ENCODE data around the gene EPB41L3. TPM values are rescaled to one million over a fixed set of nuclear protein-coding genes. Genes with fewer than 3 reads are reported as not detected.
A peak's percentile ranks its signal among the peaks of the same experiment; 100 is the strongest.

The EPB41L3 gene
- total and polyA plus RNA-seq, 2 experiments from 2014 or later, result 20.8 to 22.2 TPM

GRCh38 chr18:5475267-5475666, 68.5 kb downstream of the EPB41L3 start:
- Histone ChIP-seq H3F3A (ENCODE audit: insufficient read depth) (no peaks in the 10 kb centered on the region), H2AFZ (no peak overlapping the region), H3K27me3 (replicated peaks; ENCODE audit: insufficient read depth) (no peaks in the 10 kb centered on the region), H3K79me2 (ENCODE audit: insufficient read depth) (no peaks in the 10 kb centered on the region), H3K4me3 (no peak overlapping the region), H3K4me1 (ENCODE audit: insufficient read depth) (no peaks in the 10 kb centered on the region), H3K9ac (no peak overlapping the region), H3K9me2 (ENCODE audit: insufficient read depth) (no peaks in the 10 kb centered on the region), H4K20me1 (ENCODE audit: insufficient read depth) (no peaks in the 10 kb centered on the region), H3K27ac (no peak overlapping the region), H3K36me3 (ENCODE audit: low read depth) (no peaks in the 10 kb centered on the region), H3K9me3 (ENCODE audit: low read depth) (no peaks in the 10 kb centered on the region), H3K4me2 (ENCODE audit: unreplicated experiment) (no peak overlapping the region)
- in situ Hi-C loops (cut with MboI), result no loop called here
- no peak for DNase-seq
- 48 to 53% methylated on average over 8 of the region's 8 CpGs for WGBS, 2 experiments (ENCODE audit: low coverage in 1 of 2, low lambda C conversion rate in 2 of 2, missing lambda C conversion rate in 2 of 2)
- TF ChIP-seq EZH2 (IDR thresholded peaks at IDR 0.05; ENCODE audit: insufficient read depth, poor library complexity, severe bottlenecking) (no peak), EZH2phosphoT487 (IDR thresholded peaks at IDR 0.05; ENCODE audit: insufficient read depth, low read depth) (no peak)

GRCh38 chr18:5469340-5469739, 74.5 kb downstream of the EPB41L3 start:
- H3F3A ChIP-seq (ENCODE audit: insufficient read depth), result 0 out of 2 replicates have a peak, but pooled peaks cover 4% of the 10 kb centered on the region
- H3K79me2 ChIP-seq (ENCODE audit: insufficient read depth), result no peaks in the 10 kb centered on the region
- H2AFZ ChIP-seq, result no peak overlapping the region
- no peak overlapping the region for H3K27ac ChIP-seq
- no peaks in the 10 kb centered on the region for H3K9me2 ChIP-seq (ENCODE audit: insufficient read depth)
- no peaks in the 10 kb centered on the region for H3K9me3 ChIP-seq (ENCODE audit: low read depth)
- peaks cover 11% of the 10 kb centered on the region; the same call in 1 of the 2 replicates for H3K4me1 ChIP-seq (ENCODE audit: insufficient read depth)
- 95 to 96% methylated on average over 12 to 13 of the region's 13 CpGs for WGBS, 2 experiments (ENCODE audit: low coverage in 1 of 2, low lambda C conversion rate in 2 of 2, missing lambda C conversion rate in 2 of 2)
- no peak overlapping the region for H3K4me2 ChIP-seq (ENCODE audit: unreplicated experiment)
- no peak for TF ChIP-seq EZH2 (IDR thresholded peaks at IDR 0.05; ENCODE audit: insufficient read depth, poor library complexity, severe bottlenecking)
- TF ChIP-seq EZH2phosphoT487 (IDR thresholded peaks at IDR 0.05; ENCODE audit: insufficient read depth, low read depth), result no peak
- in situ Hi-C loops (cut with MboI), result no loop called here
- no peaks in the 10 kb centered on the region for H4K20me1 ChIP-seq (ENCODE audit: insufficient read depth)
- no peak overlapping the region for H3K4me3 ChIP-seq
- no peak overlapping the region for H3K9ac ChIP-seq
- no peaks in the 10 kb centered on the region for H3K36me3 ChIP-seq (ENCODE audit: low read depth)
- DNase-seq, result no peak
- no peaks in the 10 kb centered on the region for H3K27me3 ChIP-seq (replicated peaks; ENCODE audit: insufficient read depth)

- in situ Hi-C loops (cut with MboI), result no loop called here
- H3K79me2 ChIP-seq (ENCODE audit: insufficient read depth), result no peaks in the 10 kb centered on the region
- no peak overlapping the region for H2AFZ ChIP-seq
- no peaks in the 10 kb centered on the region for H3K27me3 ChIP-seq (replicated peaks; ENCODE audit: insufficient read depth)
- peaks cover 19% of the 10 kb centered on the region for H3K4me1 ChIP-seq (ENCODE audit: insufficient read depth)
- H3K4me2 ChIP-seq (ENCODE audit: unreplicated experiment), result no peak overlapping the region
- H3K36me3 ChIP-seq (ENCODE audit: low read depth), result no peaks in the 10 kb centered on the region
- no peak for DNase-seq
- no peaks in the 10 kb centered on the region for H3K9me3 ChIP-seq (ENCODE audit: low read depth)
- H3K27ac ChIP-seq, result no peak overlapping the region
- H3K4me3 ChIP-seq, result no peak overlapping the region
- H4K20me1 ChIP-seq (ENCODE audit: insufficient read depth), result no peaks in the 10 kb centered on the region
- no peak overlapping the region for H3K9ac ChIP-seq
- 97% methylated on average over 9 of the region's 9 CpGs for WGBS, 2 experiments (ENCODE audit: low coverage in 1 of 2, low lambda C conversion rate in 2 of 2, missing lambda C conversion rate in 2 of 2)
- H3F3A ChIP-seq (ENCODE audit: insufficient read depth), result peaks cover 11% of the 10 kb centered on the region; the same call in 1 of the 2 replicates
- no peak for TF ChIP-seq EZH2 (IDR thresholded peaks at IDR 0.05; ENCODE audit: insufficient read depth, poor library complexity, severe bottlenecking)
- no peak for TF ChIP-seq EZH2phosphoT487 (IDR thresholded peaks at IDR 0.05; ENCODE audit: insufficient read depth, low read depth)
- H3K9me2 ChIP-seq (ENCODE audit: insufficient read depth), result no peaks in the 10 kb centered on the region
Observed at GRCh38 chr18:5468394-5468793, 75.4 kb downstream of the EPB41L3 start.

- in situ Hi-C loops (cut with MboI), result no loop called here
- WGBS, 2 experiments (ENCODE audit: low coverage in 1 of 2, low lambda C conversion rate in 2 of 2, missing lambda C conversion rate in 2 of 2), result 98% methylated on average over 6 of the region's 6 CpGs
- Histone ChIP-seq H3K27me3 (replicated peaks; ENCODE audit: insufficient read depth) (no peaks in the 10 kb centered on the region), H2AFZ (no peak overlapping the region), H3K4me1 (ENCODE audit: insufficient read depth) (peaks cover 19% of the 10 kb centered on the region), H3F3A (ENCODE audit: insufficient read depth) (peaks cover 11% of the 10 kb centered on the region; the same call in 1 of the 2 replicates), H4K20me1 (ENCODE audit: insufficient read depth) (no peaks in the 10 kb centered on the region), H3K4me2 (ENCODE audit: unreplicated experiment) (no peak overlapping the region), H3K4me3 (no peak overlapping the region), H3K27ac (no peak overlapping the region), H3K36me3 (ENCODE audit: low read depth) (no peaks in the 10 kb centered on the region), H3K9ac (no peak overlapping the region), H3K9me2 (ENCODE audit: insufficient read depth) (no peaks in the 10 kb centered on the region), H3K9me3 (ENCODE audit: low read depth) (no peaks in the 10 kb centered on the region), H3K79me2 (ENCODE audit: insufficient read depth) (no peaks in the 10 kb centered on the region)
- DNase-seq, result no peak
- TF ChIP-seq EZH2 (IDR thresholded peaks at IDR 0.05; ENCODE audit: insufficient read depth, poor library complexity, severe bottlenecking) (no peak), EZH2phosphoT487 (IDR thresholded peaks at IDR 0.05; ENCODE audit: insufficient read depth, low read depth) (no peak)
Observed at GRCh38 chr18:5467671-5468070, 76.1 kb downstream of the EPB41L3 start.

GRCh38 chr18:5466256-5466655, 77.5 kb downstream of the EPB41L3 start:
- H3K27me3 ChIP-seq (replicated peaks; ENCODE audit: insufficient read depth), result no peaks in the 10 kb centered on the region
- 14 to 16% methylated on average over 5 of the region's 5 CpGs for WGBS, 2 experiments (ENCODE audit: low coverage in 1 of 2, low lambda C conversion rate in 2 of 2, missing lambda C conversion rate in 2 of 2)
- peak; percentile 46 for DNase-seq
- no peaks in the 10 kb centered on the region for H3K9me2 ChIP-seq (ENCODE audit: insufficient read depth)
- H4K20me1 ChIP-seq (ENCODE audit: insufficient read depth), result no peaks in the 10 kb centered on the region
- H3K4me1 ChIP-seq (ENCODE audit: insufficient read depth), result peaks cover 19% of the 10 kb centered on the region
- TF ChIP-seq EZH2 (IDR thresholded peaks at IDR 0.05; ENCODE audit: insufficient read depth, poor library complexity, severe bottlenecking), result no peak
- TF ChIP-seq EZH2phosphoT487 (IDR thresholded peaks at IDR 0.05; ENCODE audit: insufficient read depth, low read depth), result no peak
- H3K4me3 ChIP-seq, result no peak overlapping the region
- in situ Hi-C loops (cut with MboI), result no loop called here
- H3K27ac ChIP-seq, result peak overlapping the region; percentile 36
- H3K4me2 ChIP-seq (ENCODE audit: unreplicated experiment), result no peak overlapping the region
- peak overlapping the region; percentile 67 for H2AFZ ChIP-seq
- 0 out of 2 replicates have a peak overlapping the region, but pooled peaks have one; percentile 7 for H3K9ac ChIP-seq
- no peaks in the 10 kb centered on the region for H3K9me3 ChIP-seq (ENCODE audit: low read depth)
- H3K36me3 ChIP-seq (ENCODE audit: low read depth), result no peaks in the 10 kb centered on the region
- peaks cover 11% of the 10 kb centered on the region; the same call in 1 of the 2 replicates for H3F3A ChIP-seq (ENCODE audit: insufficient read depth)
- no peaks in the 10 kb centered on the region for H3K79me2 ChIP-seq (ENCODE audit: insufficient read depth)

All from GM23248 (cell line).